HUDEP-2 (cell line): Measurements from ENCODE around the gene THAP4.

ENCODE experiments used
- DNase-seq, 76 experiments: peaks; one replicate each; lab custom pipeline; 2025; ENCODE audit not compliant: unreplicated experiment in 76 of 76; lab: John Stamatoyannopoulos, UW

Gene THAP4

DNA sequence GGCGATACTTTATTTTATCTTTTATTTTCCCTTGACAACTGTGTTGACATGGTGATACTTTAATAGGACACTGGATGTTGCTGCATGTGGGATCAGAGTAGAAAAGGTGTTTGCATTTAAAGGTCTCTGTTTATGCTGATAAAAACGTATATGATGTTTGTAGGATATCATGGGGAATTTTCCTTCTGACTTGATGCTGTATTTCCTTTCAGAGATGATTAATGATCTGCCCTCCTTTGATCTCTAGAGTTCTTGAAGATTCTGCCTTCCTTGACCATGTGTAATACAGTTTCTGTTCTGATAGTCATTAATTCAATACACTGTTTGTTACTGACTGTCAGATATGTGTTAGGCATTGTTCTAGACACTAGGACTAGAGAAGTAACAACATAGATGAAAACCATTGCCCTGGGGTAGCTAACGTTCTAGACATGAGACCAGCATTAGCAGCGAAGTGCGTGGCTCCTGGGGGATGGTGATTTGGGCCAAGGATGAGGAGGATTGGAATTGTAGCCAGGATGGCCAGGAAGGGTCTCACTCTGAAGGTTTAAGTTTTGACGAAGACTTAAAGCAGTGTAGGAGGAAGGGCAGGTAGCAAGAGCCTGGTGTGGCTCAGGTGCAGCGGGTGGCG is 3.3 kb upstream of the THAP4 start:
- DNase-seq = no peak

DNA sequence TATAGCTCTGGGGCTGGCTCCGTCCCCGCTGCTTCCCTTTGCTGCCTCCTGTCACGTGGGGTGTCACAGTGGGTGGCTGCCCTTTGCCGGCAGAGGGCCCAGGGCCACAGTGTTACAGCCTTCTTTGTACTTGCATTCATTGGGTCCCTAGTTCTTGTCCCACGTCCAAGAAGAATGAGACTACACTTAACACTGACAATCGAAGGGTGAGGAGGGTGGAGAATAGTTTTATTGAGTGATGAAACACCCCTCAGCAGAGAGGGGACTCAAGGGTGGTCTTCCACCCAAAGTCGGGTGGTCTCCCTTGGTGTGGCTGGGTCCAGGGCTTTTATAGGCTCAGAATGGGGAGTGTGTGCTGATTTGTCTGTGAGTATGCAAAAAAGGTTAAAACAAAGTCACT is 2.4 kb upstream of the THAP4 start:
- no peak for DNase-seq

GRCh38 chr2:241638940-241639339 is 2.0 kb upstream of the THAP4 start:
- DNase-seq = no peak

DNA sequence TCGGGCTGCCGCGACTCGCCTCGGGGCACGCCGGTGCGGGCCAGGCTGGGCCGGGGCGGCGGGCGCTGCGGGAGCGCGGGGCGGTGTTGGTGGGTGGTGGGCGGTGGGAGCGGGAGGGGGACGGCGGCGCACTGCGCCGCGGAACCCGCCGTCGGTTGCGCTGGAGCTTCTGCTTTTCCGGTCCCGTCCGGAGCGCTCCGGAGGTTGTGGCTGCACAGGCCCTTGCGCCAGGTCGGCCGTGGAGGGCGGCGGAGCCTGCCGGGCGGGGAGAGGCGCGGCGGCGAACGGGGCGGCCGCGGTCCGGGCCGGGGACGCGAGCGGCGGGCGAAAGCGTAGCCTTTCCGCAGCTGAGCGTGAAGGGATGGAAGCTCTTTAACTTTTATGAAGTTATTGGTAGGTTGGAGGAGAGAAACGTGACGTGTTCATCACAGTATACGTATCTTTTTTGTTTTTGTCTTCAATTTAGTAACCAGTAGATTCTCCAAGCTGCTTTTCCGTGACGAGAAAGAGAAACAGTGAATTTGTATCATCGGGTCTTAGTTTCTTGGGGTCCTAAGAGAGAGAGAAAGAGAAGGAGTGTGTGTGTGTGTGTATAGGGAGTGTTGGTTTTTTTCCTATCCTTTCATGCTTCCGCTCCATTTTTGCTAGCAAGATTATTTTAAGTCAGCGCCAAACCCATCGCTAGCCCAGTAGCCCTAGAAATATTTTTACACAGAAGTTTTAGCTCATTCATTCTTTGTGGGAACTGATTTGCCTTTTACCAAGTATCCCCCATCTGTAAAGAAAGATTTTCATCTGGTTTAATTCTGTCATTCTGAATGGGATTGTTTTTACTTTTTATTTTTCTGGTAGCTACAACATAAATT is 1.1 kb upstream of the THAP4 start:
- DNase-seq = peak in 6 of 76 experiments; percentile 32 to 55 (median 38)

- DNase-seq = peak in 31 of 76 experiments; percentile 8 to 50 (median 28)
Measured at GRCh38 chr2:241636182-241637017, 558 bp downstream of the THAP4 start.

GRCh38 chr2:241635756-241636155 is 1.2 kb downstream of the THAP4 start:
- DNase-seq = peak in 3 of 76 experiments; percentile 8 to 26 (median 13)

DNA sequence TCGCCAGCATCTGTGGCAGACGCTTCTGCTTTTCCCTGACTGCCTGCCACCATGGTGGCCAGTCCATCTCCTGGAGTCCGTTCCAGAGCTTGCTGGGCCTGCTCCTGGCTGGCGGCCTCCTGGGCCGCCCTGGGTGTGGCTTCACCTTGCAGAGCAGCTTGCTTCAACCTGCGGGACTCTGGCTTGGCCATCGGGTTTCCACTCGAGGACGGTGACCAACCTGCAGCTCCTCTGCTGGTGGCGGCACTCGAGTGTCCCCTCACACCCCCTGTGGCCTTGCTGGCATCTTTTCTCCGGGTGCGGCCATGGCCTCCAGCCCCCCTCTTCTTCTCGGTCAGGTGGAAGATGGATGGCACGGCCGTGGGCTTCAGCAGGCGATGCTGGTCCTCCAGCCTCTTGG is 3.4 kb downstream of the THAP4 start:
- no peak for DNase-seq

DNA sequence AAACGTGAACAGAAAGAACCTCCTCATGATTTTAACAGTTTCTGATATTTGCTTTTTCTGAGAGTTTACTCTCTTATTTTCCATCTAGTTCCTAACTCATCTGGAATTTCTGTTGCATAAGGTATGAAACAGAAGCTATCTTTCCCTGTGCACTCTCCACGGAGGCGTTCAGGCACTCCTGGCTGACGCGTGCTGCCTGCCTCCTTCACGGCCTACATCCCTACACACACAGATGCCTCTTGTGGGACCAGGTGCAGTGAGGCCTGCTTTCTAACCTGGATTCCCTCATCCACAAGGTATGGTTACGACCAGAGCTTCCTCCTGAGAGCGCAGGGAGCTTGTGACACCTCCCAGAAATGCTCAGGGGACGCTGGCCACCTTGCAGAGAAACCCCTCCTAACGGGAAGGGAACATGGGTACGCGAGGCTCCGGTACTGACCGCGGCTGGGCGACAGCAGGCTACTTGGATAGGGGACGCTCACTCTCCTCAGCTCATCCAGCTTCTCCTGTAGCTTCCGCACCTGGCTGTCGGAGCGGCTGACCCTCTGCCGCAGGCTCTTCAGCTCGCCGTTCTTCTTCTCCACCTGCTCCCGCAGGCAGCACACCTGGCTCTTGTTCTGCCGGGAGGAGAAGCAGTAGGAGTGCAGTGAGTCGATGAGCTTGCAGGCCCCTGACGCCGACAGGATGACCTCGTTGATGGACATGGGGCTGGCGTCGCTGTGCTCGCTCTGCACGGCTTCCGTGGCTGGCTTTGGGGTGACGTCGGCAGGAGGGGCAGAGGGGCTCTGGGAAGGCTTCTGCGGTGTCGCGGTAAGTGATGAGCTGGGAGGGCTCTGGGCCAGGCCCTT is 4.3 kb downstream of the THAP4 start:
- DNase-seq = no peak

DNA sequence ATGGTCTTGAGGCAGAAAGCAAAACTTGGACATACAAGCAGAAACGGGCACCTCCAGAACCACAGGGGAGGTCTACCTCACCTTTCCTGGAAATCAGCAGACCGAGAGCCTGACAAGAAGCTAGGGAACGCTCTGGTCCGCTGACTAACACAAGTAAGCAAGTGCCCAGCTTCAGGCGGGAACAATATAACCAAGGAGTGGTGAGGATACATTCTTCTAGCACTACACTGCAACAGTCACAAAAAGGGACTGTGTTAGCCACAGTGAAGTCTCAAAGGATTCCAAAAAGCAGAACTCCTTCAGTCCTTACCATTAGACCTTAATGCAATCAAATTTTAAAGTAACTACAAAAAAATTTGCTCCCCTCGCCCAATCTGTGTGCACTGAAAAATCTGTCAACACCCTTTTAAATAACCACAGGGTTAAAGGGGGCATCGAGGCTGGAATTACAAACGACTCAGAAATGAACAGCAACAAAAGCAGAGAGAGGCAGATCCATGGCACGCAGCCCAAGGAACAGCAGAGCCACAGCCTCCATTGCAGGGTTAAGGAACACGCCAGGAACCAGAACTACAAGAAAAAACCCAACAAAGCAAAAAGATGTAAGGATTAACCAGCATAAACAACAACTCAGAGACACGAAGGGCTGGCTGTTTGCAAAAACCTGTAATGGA is 7.1 kb downstream of the THAP4 start:
- DNase-seq = no peak

DNA sequence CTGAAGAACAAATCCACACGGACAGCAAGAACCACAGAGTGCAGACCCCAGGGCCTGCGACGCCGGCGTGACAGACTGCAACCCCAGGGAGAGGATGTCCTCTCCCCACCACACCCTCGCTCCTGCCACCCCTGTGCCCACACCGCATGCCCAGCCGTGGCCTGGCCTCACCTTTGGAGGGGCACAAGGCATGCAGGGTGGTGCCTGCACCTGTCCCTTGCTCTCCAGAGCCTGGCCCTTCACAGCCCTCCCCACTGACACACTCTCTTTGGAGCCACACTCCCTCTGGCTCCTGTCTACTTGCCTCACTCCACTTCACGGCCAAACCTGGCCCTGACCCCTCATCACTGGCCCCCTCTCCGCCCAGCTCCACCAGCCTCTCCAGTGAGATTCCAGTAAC is 9.3 kb downstream of the THAP4 start:
- no peak for DNase-seq

DNA sequence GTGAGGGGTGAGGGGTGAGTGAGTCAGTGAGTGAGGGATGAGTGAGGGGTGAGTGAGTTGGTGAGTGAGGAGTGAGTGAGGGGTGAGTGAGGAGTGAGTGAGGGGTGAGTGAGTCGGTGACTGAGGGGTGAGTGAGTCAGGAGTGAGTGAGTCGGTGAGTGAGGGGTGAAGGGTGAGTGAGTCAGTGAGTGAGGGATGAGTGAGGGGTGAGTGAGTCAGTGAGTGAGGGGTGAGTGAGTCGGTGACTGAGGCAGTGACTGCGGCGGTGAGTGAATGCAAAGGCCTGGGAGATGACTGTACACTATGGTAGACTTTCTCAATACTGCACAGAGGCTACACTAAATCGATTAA is 16.6 kb downstream of the THAP4 start:
- no peak for DNase-seq

DNA sequence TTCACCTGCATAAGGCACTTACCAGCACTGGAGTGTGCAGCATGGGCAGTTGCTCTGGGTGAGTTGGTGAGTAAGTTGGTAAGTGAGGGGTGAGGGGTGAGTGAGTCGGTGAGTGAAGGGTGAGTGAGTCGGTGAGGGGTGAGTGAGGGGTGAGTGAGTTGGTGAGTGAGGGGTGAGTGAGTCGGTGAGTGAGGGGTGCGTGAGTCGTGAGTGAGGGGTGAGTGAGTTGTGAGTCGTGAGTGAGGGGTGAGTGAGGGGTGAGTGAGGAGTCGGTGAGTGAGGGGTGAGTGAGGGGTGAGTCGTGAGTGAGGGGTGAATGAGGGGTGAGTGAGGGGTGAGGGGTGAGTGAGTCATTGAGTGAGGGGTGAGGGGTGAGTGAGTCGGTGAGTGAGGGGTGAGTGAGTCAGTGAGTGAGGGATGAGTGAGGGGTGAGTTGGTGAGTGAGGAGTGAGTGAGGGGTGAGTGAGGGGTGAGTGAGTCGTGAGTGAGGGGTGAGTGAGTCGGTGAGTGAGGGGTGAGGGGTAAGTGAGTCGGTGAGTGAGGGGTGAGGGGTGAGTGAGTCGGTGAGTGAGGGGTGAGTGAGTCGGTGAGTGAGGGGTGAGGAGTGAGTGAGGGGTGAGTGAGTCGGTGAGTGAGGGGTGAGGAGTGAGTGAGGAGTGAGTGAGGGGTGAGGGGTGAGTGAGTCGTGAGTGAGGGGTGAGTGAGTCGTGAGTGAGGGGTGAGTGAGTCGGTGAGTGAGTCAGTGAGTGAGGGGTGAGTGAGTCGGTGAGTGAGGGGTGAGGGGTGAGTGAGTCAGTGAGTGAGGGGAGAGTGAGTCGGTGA is 17.1 kb downstream of the THAP4 start:
- DNase-seq = no peak

- no peak for DNase-seq
Measured at GRCh38 chr2:241618829-241619228, 18.1 kb downstream of the THAP4 start.

GRCh38 chr2:241618296-241618805 is 18.6 kb downstream of the THAP4 start:
- no peak for DNase-seq

- DNase-seq = no peak
Measured at GRCh38 chr2:241617431-241618154, 19.4 kb downstream of the THAP4 start.

DNA sequence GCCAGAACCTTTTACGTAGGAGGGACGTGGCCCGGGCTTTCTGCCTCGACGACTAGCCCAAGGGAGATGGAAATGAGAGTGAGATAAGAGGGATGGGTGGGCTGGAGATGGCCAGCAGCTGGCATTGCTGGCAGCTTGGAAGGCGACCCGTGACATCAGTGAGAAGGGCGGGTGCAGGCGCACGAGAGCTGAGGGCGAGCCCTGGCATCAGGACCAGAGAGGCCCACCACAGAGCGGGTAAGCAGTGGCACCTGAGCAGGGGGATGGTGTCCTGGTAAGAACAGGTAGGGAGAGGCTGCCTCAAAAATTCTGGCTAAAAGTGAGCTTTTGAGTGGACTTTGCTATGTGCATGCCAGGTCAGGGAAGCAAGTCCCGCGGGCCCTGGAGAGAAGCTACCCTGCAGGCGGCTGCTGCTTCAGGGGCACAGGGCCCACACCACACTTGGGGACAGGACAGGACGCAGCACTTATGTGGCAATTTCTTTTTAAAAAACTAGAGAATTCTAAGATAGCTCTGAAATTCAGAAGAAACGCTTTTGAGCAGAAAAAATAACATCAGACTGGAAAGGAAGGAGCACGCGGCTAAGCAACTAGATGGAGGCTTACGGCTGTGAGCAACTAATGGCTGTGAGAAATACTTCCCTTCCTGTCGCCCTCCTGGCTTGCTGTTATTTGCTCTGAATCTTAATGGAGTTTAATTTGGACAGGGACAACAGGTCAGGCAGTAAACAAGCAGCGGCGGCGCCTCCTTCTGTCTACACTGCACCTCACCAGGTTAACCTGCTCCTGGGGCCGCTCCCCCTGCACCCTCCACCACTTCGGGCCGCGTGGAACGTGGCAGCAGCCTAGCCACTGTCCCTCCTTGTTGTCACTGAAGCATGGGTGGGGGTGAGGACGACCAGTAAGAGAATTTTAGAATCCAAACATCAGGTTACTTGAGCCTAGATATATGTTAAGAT is 20.5 kb downstream of the THAP4 start:
- no peak for DNase-seq

GRCh38 chr2:241615522-241616052 is 21.4 kb downstream of the THAP4 start:
- DNase-seq = no peak
